DND-41 (cell line): ENCODE measurements around the gene PLXNC1.

ENCODE experiments used
- ATAC-seq: fragments of 200-7000 bp; cut with Tn5 transposase; 3 replicates; pipeline ENCODE4 v1.9.1; 2021; ENCODE audit warnings: low read depth; ENCODE audit not compliant: insufficient read depth
- DNase-seq: peaks from one replicate; pipeline ENCODE4 v3.0.0-alpha.2; 2020
- H2AFZ ChIP-seq: 2 replicates; pipeline ENCODE4 v1.6.0; 2012; ENCODE audit warnings: low read depth, low read length
- H3K27ac ChIP-seq: 2 replicates; pipeline ENCODE4 v1.5.1; 2012; ENCODE audit warnings: low read length, inconsistent platforms
- H3K27me3 ChIP-seq: fragments of 200-600 bp; sonication (generic); 2 replicates; pipeline ENCODE4 v1.6.0; 2012; ENCODE audit warnings: low read length, mild to moderate bottlenecking, inconsistent platforms; ENCODE audit not compliant: insufficient read depth, poor library complexity
- H3K36me3 ChIP-seq: 2 replicates; pipeline ENCODE4 v1.5.1; 2012; ENCODE audit warnings: low read length, inconsistent platforms; ENCODE audit not compliant: insufficient read depth
- H3K4me1 ChIP-seq: 2 replicates; pipeline ENCODE4 v1.5.1; 2012; ENCODE audit warnings: mild to moderate bottlenecking, low read length; ENCODE audit not compliant: insufficient read depth
- H3K4me2 ChIP-seq: 2 replicates; pipeline ENCODE4 v1.6.0; 2012; ENCODE audit warnings: mild to moderate bottlenecking, moderate library complexity, low read length, inconsistent platforms; ENCODE audit not compliant: insufficient read depth
- H3K4me3 ChIP-seq, 2 experiments: fragments of 200-600 bp in 1 of 2; shearing (Covaris generic) in 1 of 2; 2 replicates each; pipeline ENCODE4 v1.5.1; 2012 to 2016; ENCODE audit warnings: inconsistent platforms in 2 of 2, low read length in 2 of 2, mild to moderate bottlenecking in 2 of 2, low read depth in 1 of 2, moderate library complexity in 1 of 2
- H3K79me2 ChIP-seq: 2 replicates; pipeline ENCODE4 v1.6.0; 2012; ENCODE audit warnings: low read length, inconsistent platforms; ENCODE audit not compliant: insufficient read depth
- H3K9ac ChIP-seq: 2 replicates; pipeline ENCODE4 v1.6.0; 2012; ENCODE audit warnings: low read depth, mild to moderate bottlenecking, inconsistent platforms, low read length, moderate library complexity
- H3K9me3 ChIP-seq: 2 replicates; pipeline ENCODE4 v1.5.1; 2012; ENCODE audit warnings: low read length, moderate library complexity, mild to moderate bottlenecking, inconsistent platforms; ENCODE audit not compliant: insufficient read depth, severe bottlenecking
- H4K20me1 ChIP-seq: 2 replicates; pipeline ENCODE4 v1.6.0; 2012; ENCODE audit warnings: low read length; ENCODE audit not compliant: insufficient read depth
- EZH2 ChIP-seq: IDR thresholded peaks from 3 replicates; pipeline ENCODE4 v1.6.1; 2012; ENCODE audit warnings: borderline replicate concordance, low read depth, mild to moderate bottlenecking, moderate library complexity, low read length, inconsistent platforms; ENCODE audit not compliant: severe bottlenecking
- TF ChIP-seq, protein P1 (sequence below): IDR thresholded peaks from 2 replicates; pipeline ENCODE4 v1.5.1; 2012; ENCODE audit warnings: borderline replicate concordance, low read length, moderate library complexity, mild to moderate bottlenecking; ENCODE audit not compliant: poor library complexity, severe bottlenecking; ENCODE audit errors: extremely low read depth

Gene PLXNC1

DNA sequence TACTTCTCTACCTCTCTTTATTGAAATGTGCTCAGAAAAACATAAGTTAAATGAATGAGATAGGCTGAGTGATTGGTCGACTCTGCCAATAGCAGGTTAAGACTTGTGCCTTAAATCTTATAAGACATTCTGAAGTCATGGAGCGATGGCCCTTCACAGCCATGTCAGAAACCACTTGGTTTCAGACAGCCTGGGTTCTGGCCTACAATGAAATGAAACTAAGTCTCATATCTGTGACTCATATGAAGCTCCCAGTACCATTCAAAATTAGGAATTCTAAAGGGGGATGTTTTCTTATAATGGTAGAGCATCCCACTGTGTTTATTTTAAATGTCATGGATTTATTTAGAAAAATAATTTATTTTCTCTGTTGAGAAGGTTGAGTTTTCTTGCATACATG is 42.6 kb downstream of the PLXNC1 start:
- no peak overlapping the region for H2AFZ ChIP-seq
- H3K27me3 ChIP-seq, result no peaks in the 10 kb centered on the region
- no peaks in the 10 kb centered on the region for H3K4me1 ChIP-seq
- TF ChIP-seq, protein P1, sequence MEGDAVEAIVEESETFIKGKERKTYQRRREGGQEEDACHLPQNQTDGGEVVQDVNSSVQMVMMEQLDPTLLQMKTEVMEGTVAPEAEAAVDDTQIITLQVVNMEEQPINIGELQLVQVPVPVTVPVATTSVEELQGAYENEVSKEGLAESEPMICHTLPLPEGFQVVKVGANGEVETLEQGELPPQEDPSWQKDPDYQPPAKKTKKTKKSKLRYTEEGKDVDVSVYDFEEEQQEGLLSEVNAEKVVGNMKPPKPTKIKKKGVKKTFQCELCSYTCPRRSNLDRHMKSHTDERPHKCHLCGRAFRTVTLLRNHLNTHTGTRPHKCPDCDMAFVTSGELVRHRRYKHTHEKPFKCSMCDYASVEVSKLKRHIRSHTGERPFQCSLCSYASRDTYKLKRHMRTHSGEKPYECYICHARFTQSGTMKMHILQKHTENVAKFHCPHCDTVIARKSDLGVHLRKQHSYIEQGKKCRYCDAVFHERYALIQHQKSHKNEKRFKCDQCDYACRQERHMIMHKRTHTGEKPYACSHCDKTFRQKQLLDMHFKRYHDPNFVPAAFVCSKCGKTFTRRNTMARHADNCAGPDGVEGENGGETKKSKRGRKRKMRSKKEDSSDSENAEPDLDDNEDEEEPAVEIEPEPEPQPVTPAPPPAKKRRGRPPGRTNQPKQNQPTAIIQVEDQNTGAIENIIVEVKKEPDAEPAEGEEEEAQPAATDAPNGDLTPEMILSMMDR, result no peak
- TF ChIP-seq EZH2, result no peak
- no peak overlapping the region for H3K4me2 ChIP-seq
- H3K9me3 ChIP-seq, result no peaks in the 10 kb centered on the region
- H3K4me3 ChIP-seq, result no peak overlapping the region
- H3K79me2 ChIP-seq, result no peaks in the 10 kb centered on the region
- ATAC-seq, result no peak
- H3K27ac ChIP-seq, result no peak overlapping the region
- no peak for DNase-seq
- H3K36me3 ChIP-seq, result no peaks in the 10 kb centered on the region
- no peaks in the 10 kb centered on the region for H4K20me1 ChIP-seq
- no peak overlapping the region for H3K9ac ChIP-seq

DNA sequence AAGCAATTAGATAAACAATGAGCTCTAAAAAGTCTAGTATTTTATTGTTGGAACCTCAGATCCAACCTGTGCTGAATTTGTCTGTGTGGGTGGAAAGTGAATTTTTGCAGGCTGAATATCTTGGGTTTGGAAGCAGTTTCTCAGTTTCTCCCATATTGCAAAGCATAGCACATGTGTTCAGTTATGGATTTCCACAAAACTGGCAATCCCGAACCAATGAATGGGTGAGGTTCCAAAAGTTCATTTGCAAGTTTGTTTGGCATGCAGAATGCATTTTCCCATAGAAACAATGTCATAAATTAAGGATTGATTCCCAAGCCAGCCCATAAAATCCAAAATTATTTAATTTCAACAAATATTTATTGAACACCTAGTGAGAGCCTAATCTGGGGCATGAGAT is 43.4 kb downstream of the PLXNC1 start:
- Histone ChIP-seq H4K20me1 (no peaks in the 10 kb centered on the region), H3K27me3 (no peaks in the 10 kb centered on the region), H3K79me2 (no peaks in the 10 kb centered on the region), H3K9ac (no peak overlapping the region), H3K4me2 (no peak overlapping the region), H3K4me1 (no peaks in the 10 kb centered on the region), H2AFZ (no peak overlapping the region), H3K27ac (no peak overlapping the region), H3K36me3 (no peaks in the 10 kb centered on the region), H3K4me3 (no peak overlapping the region), H3K9me3 (no peaks in the 10 kb centered on the region)
- DNase-seq (no peak), ATAC-seq (no peak)
- TF ChIP-seq EZH2, result no peak
- TF ChIP-seq, protein P1, result no peak

DNA sequence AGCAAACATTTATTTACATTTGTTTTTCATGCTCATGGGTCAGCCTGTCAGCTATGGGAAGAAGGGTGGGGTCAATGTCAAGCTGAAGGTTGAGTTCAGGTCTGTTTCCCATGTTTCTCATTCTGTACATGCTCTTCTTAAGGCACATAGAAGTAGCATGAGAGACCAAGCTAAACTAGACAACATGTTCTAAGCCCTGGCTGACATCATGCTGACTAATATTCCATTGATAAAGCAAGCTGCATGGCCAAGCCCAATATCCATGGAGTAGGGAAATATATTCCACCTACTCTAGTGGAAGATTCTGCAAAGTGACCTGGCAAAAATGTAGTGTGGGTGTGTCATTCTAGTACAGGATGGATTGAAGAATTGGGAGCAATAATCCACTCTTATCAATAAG is 44.1 kb downstream of the PLXNC1 start:
- TF ChIP-seq EZH2, result no peak
- TF ChIP-seq, protein P1, result no peak
- H4K20me1 ChIP-seq, result no peaks in the 10 kb centered on the region
- H3K27ac ChIP-seq, result no peak overlapping the region
- no peak overlapping the region for H3K4me3 ChIP-seq
- no peaks in the 10 kb centered on the region for H3K27me3 ChIP-seq
- no peak overlapping the region for H2AFZ ChIP-seq
- no peaks in the 10 kb centered on the region for H3K36me3 ChIP-seq
- ATAC-seq, result no peak
- no peaks in the 10 kb centered on the region for H3K9me3 ChIP-seq
- no peak for DNase-seq
- no peak overlapping the region for H3K4me2 ChIP-seq
- no peaks in the 10 kb centered on the region for H3K79me2 ChIP-seq
- no peaks in the 10 kb centered on the region for H3K4me1 ChIP-seq
- no peak overlapping the region for H3K9ac ChIP-seq

DNA sequence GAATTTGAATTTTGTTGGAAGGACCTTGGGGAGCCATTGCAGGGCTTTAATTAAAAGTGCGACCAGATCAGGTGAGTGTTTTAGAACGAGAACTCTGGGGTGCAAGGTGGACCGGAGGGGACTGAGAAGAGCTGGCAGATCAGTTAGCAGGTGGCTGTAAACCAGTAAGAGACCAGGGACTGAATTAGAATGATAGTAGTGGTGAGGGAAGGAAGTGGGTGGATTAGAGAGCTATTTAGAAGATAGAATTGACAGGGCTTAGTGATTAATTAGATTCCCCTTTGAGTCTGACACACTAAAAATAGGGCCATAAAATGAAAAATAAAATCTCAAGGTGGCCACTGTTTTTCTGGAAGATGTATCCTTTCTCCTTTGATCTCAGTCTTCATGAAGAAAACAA is 44.8 kb downstream of the PLXNC1 start:
- no peaks in the 10 kb centered on the region for H3K36me3 ChIP-seq
- H3K27ac ChIP-seq, result no peak overlapping the region
- no peaks in the 10 kb centered on the region for H3K4me1 ChIP-seq
- no peaks in the 10 kb centered on the region for H4K20me1 ChIP-seq
- H2AFZ ChIP-seq, result no peak overlapping the region
- no peak overlapping the region for H3K4me3 ChIP-seq
- H3K9me3 ChIP-seq, result no peaks in the 10 kb centered on the region
- no peak for ATAC-seq
- no peak overlapping the region for H3K4me2 ChIP-seq
- H3K79me2 ChIP-seq, result no peaks in the 10 kb centered on the region
- no peak for DNase-seq
- no peak for TF ChIP-seq EZH2
- TF ChIP-seq, protein P1, result no peak
- H3K27me3 ChIP-seq, result no peaks in the 10 kb centered on the region
- no peak overlapping the region for H3K9ac ChIP-seq
